GM19240 (cell line): ENCODE measurements around the gene FZD1.

Experiments
- DNase-seq: peaks from one replicate; pipeline ENCODE4 v3.0.0; 2011; ENCODE audit warnings: low spot score; ENCODE audit not compliant: insufficient read length

The FZD1 gene

GRCh38 chr7:91264046-91264923 lies at the start of gene FZD1:
FZD1 (plus strand) TSS chr7:91264433; CDS start chr7:91264881, 448 bp downstream.
- DNase-seq: peak; percentile 72

- DNase-seq: no peak
These were observed 37.8 kb upstream of the FZD1 start for GRCh38 chr7:91226411-91226810.

- DNase-seq: no peak
These were observed 35.9 kb upstream of the FZD1 start for GRCh38 chr7:91228327-91228726.

- no peak for DNase-seq
These were observed 35.2 kb upstream of the FZD1 start for GRCh38 chr7:91228927-91229558.

- no peak for DNase-seq
These were observed 34.1 kb upstream of the FZD1 start for GRCh38 chr7:91230100-91230499.

GRCh38 chr7:91230503-91230902 lies 33.7 kb upstream of the FZD1 start:
- DNase-seq: no peak

- DNase-seq: no peak
These were observed 31.0 kb upstream of the FZD1 start for GRCh38 chr7:91233212-91233611.

- no peak for DNase-seq
These were observed 28.9 kb upstream of the FZD1 start for GRCh38 chr7:91235211-91235832.

- no peak for DNase-seq
These were observed 25.0 kb upstream of the FZD1 start for GRCh38 chr7:91239171-91239604.

GRCh38 chr7:91239772-91240171 lies 24.5 kb upstream of the FZD1 start:
- DNase-seq: no peak

- DNase-seq: no peak
These were observed 23.8 kb upstream of the FZD1 start for GRCh38 chr7:91240376-91240941.

GRCh38 chr7:91242097-91242844 lies 22.0 kb upstream of the FZD1 start:
- no peak for DNase-seq

- DNase-seq: no peak
These were observed 20.5 kb upstream of the FZD1 start for GRCh38 chr7:91243591-91244301.

- no peak for DNase-seq
These were observed 16.7 kb upstream of the FZD1 start for GRCh38 chr7:91247500-91247899.

GRCh38 chr7:91248996-91249395 lies 15.2 kb upstream of the FZD1 start:
- no peak for DNase-seq

GRCh38 chr7:91249506-91250233 lies 14.6 kb upstream of the FZD1 start:
- no peak for DNase-seq

GRCh38 chr7:91250706-91251105 lies 13.5 kb upstream of the FZD1 start:
- no peak for DNase-seq

- DNase-seq: no peak
These were observed 12.4 kb upstream of the FZD1 start for GRCh38 chr7:91251877-91252276.

- DNase-seq: no peak
These were observed 718 bp upstream of the FZD1 start for GRCh38 chr7:91263384-91264045.
